Endothelial cell of umbilical vein (primary cell): ENCODE measurements around the gene HAUS7. TPM values are rescaled to one million over a fixed set of nuclear protein-coding genes. Genes with fewer than 3 reads are reported as not detected.

ENCODE experiments used
- BruUV-seq: library from RNA; stranded (reverse); fragments of 400-500 nt; replicated peaks from 2 replicates; lab custom pipeline; 2021; lab: Mats Ljungman, UMichigan
- CTCF ChIA-PET: fragments of 300-600, 350-600 bp; sonication (Branson Sonifier 250); formaldehyde crosslinking; loops from one replicate; lab custom pipeline; 2021; ENCODE audit warnings: antibody characterized with exemption, inconsistent platforms; lab: Charles Lee
- POLR2A ChIA-PET: fragments of 300-600, 350-600 bp; sonication (Branson Sonifier 250); formaldehyde crosslinking; loops from one replicate; lab custom pipeline; 2021; ENCODE audit warnings: antibody characterized with exemption, inconsistent platforms; lab: Charles Lee
- DNase-seq: peaks from one replicate; pipeline ENCODE4 v3.0.0-alpha.2; 2011; ENCODE audit warnings: low read depth, low spot score
- FAIRE-seq: peaks from 2 replicates; lab custom pipeline; 2011; peaks lifted over from hg19 to GRCh38; lab: Jason Lieb, UNC
- H2AFZ ChIP-seq: 2 replicates; pipeline ENCODE4 v1.6.0; 2012; ENCODE audit warnings: low read depth, low read length, control low read depth, inconsistent platforms
- H3K27ac ChIP-seq: 2 replicates; pipeline ENCODE4 v1.5.1; 2011; ENCODE audit warnings: low read depth, mild to moderate bottlenecking, control low read depth, low read length, moderate library complexity; ENCODE audit not compliant: insufficient read depth
- H3K27me3 ChIP-seq, 2 experiments: 2 replicates each; pipeline versions ENCODE4 v1.6.0 to v1.6.1; 2011; ENCODE audit warnings: low read length in 2 of 2, mixed read lengths in 1 of 2; ENCODE audit not compliant: control insufficient read depth in 2 of 2, insufficient read depth in 2 of 2
- H3K36me3 ChIP-seq, 2 experiments: 2 replicates in 1 of 2; 3 replicates in 1 of 2; pipeline ENCODE4 v1.5.1; 2011; ENCODE audit warnings: low read length in 2 of 2, mild to moderate bottlenecking in 1 of 2, moderate library complexity in 1 of 2; ENCODE audit not compliant: control insufficient read depth in 2 of 2, insufficient read depth in 2 of 2; ENCODE audit errors: extremely low read depth in 1 of 2
- H3K4me1 ChIP-seq: 3 replicates; pipeline ENCODE4 v1.5.1; 2011; ENCODE audit warnings: mild to moderate bottlenecking, low read length; ENCODE audit not compliant: control insufficient read depth, insufficient read depth; ENCODE audit errors: extremely low read depth
- H3K4me2 ChIP-seq: 2 replicates; pipeline ENCODE4 v1.6.1; 2011; ENCODE audit warnings: low read length, control low read depth, mixed read lengths; ENCODE audit not compliant: insufficient read depth
- H3K4me3 ChIP-seq, 3 experiments: fragments of 200-600 bp in 1 of 3; sonication (generic), shearing (Covaris generic) in 1 of 3; replicated peaks in 1 of 3; 2 replicates each; pipeline ENCODE4 v1.5.1; 2011 to 2016; ENCODE audit warnings: control low read depth in 3 of 3, low read length in 3 of 3, mild to moderate bottlenecking in 2 of 3, inconsistent platforms in 1 of 3, low read depth in 1 of 3, moderate library complexity in 1 of 3; ENCODE audit not compliant: insufficient read depth in 1 of 3
- H3K79me2 ChIP-seq: 2 replicates; pipeline ENCODE4 v1.6.0; 2012; ENCODE audit warnings: low read length, inconsistent platforms; ENCODE audit not compliant: control insufficient read depth, insufficient read depth
- H3K9ac ChIP-seq: replicated peaks from 2 replicates; pipeline ENCODE3; 2011; ENCODE audit warnings: low read length, control low read depth; ENCODE audit not compliant: insufficient read depth; ENCODE audit errors: extremely low read depth
- H3K9me1 ChIP-seq: replicated peaks from 3 replicates; pipeline ENCODE4 v1.6.0; 2011; ENCODE audit warnings: mild to moderate bottlenecking, low read length; ENCODE audit not compliant: control insufficient read depth, insufficient read depth; ENCODE audit errors: extremely low read depth
- H3K9me3 ChIP-seq: replicated peaks from 2 replicates; pipeline ENCODE4 v1.5.1; 2012; ENCODE audit warnings: low read length, inconsistent platforms; ENCODE audit not compliant: control insufficient read depth, insufficient read depth
- H4K20me1 ChIP-seq: replicated peaks from 2 replicates; pipeline ENCODE3; 2011; ENCODE audit warnings: mild to moderate bottlenecking, low read length; ENCODE audit not compliant: control insufficient read depth, insufficient read depth; ENCODE audit errors: extremely low read depth
- GATA2 ChIP-seq: IDR thresholded peaks from 2 replicates; pipeline ENCODE4 v1.7.0; 2011; ENCODE audit warnings: low read depth, mild to moderate bottlenecking, moderate library complexity, mixed read lengths, low read length; ENCODE audit not compliant: insufficient read length, insufficient read depth
- JUN ChIP-seq: IDR thresholded peaks from 2 replicates; pipeline ENCODE4 v1.6.1; 2011; ENCODE audit warnings: borderline replicate concordance, low read depth; ENCODE audit not compliant: insufficient read length, insufficient read depth
- MYC ChIP-seq: IDR thresholded peaks from one replicate; pipeline ENCODE4 v1.6.1; 2011; ENCODE audit warnings: mild to moderate bottlenecking, low read depth, low read length
- POLR2AphosphoS5 ChIP-seq: IDR thresholded peaks from 2 replicates; pipeline ENCODE4 v1.6.1; 2012; ENCODE audit warnings: low read depth, mild to moderate bottlenecking, control low read depth, low read length, moderate library complexity; ENCODE audit not compliant: insufficient read depth
- dilution Hi-C: fragments of 300-500 bp; cut with MboI; formaldehyde crosslinking; loops from one replicate; pipeline ENCODE4 v1.15.0; 2019; ENCODE audit warnings: low sequenced_read_pairs; ENCODE audit not compliant: extremely low pct_ligation_motif_present
- intact Hi-C: fragments of 100-400 bp; cut with micrococcal nuclease; formaldehyde crosslinking; loops from one replicate; pipeline ENCODE4 v1.10.0; 2022
- polyA plus RNA-seq, 4 experiments: library from polyadenylated mRNA; depleted of rRNA in 3 of 4; stranded (reverse) in 3 of 4; unstranded in 1 of 4; fragments of >200 nt; gene quantifications; 2 replicates each; pipeline versions ENCODE4 v1.2.1 to v1.2.3, GENCODE V29; 2011 to 2012; ENCODE audit warnings: missing spikeins in 1 of 4
- total RNA-seq: library from RNA; stranded (reverse); gene quantifications from 2 replicates; pipeline ENCODE4 v1.2.3, GENCODE V29; 2021

Gene HAUS7
- total and polyA plus RNA-seq, 2 donors (not counting 3 experiments of a cell fraction or from before 2014, with no cell fraction given): 31.0 to 46.4 TPM

- intact Hi-C loops: no loop called here
- no peak for FAIRE-seq
- POLR2A ChIA-PET: no interaction called here
Observed at GRCh38 chrX:153441981-153442380, 28.4 kb downstream of the HAUS7 start.

GRCh38 chrX:153441296-153441695, 29.1 kb downstream of the HAUS7 start:
- Histone ChIP-seq H4K20me1 (no peaks in the 10 kb centered on the region), H3K27me3 (no peaks in the 10 kb centered on the region), H3K79me2 (no peaks in the 10 kb centered on the region), H3K9me1 (no peaks in the 10 kb centered on the region), H3K4me3 (no peak overlapping the region), H3K4me1 (no peaks in the 10 kb centered on the region), H3K9me3 (no peaks in the 10 kb centered on the region), H2AFZ (no peak overlapping the region), H3K36me3 (no peaks in the 10 kb centered on the region), H3K4me2 (no peak overlapping the region), H3K9ac (no peak overlapping the region), H3K27ac (no peak overlapping the region)
- ChIA-PET POLR2A (no interaction called here), CTCF (interaction anchor here (1.1 kb wide), 1 partner anchor 19 kb away, joined by 4 read pairs; no protein-coding TSS in a partner anchor)
- BruUV-seq: no TSS peak
- FAIRE-seq (no peak), DNase-seq (no peak)
- dilution Hi-C loops: no loop called here
- intact Hi-C loops: no loop called here
- TF ChIP-seq GATA2: no peak
- no peak for TF ChIP-seq JUN
- TF ChIP-seq POLR2AphosphoS5: no peak

More at GRCh38 chrX:153441981-153442380, 28.4 kb downstream of the HAUS7 start:
- Histone ChIP-seq H3K27ac (no peak overlapping the region), H3K9me3 (no peaks in the 10 kb centered on the region), H3K4me1 (no peaks in the 10 kb centered on the region), H3K9ac (no peak overlapping the region), H3K27me3 (no peaks in the 10 kb centered on the region), H2AFZ (no peak overlapping the region), H3K36me3 (no peaks in the 10 kb centered on the region), H3K9me1 (no peaks in the 10 kb centered on the region), H3K4me2 (no peak overlapping the region), H4K20me1 (no peaks in the 10 kb centered on the region), H3K4me3 (no peak overlapping the region), H3K79me2 (no peaks in the 10 kb centered on the region)
- BruUV-seq: no TSS peak
- dilution Hi-C loops: no loop called here
- no peak for DNase-seq
- CTCF ChIA-PET: no interaction called here
- no peak for TF ChIP-seq MYC
